HG02623 (cell line): ENCODE measurements around the gene SNAI3.

Experiments
- ATAC-seq: cut with Tn5 transposase; IDR thresholded peaks from one replicate; pipeline ENCODE4 v1.9.1; 2021; ENCODE audit warnings: moderate library complexity; ENCODE audit not compliant: unreplicated experiment

The SNAI3 gene

GRCh38 chr16:88686439-88687253 is at the start of gene SNAI3:
Gene SNAI3 (minus strand): TSS chr16:88686507. CDS start chr16:88686406, 101 bp downstream.
- ATAC-seq = peak; percentile 64

GRCh38 chr16:88736088-88736487 is 49.8 kb upstream of the SNAI3 start:
- no peak for ATAC-seq

- no peak for ATAC-seq
These were observed 49.3 kb upstream of the SNAI3 start for GRCh38 chr16:88735616-88736015.

DNA sequence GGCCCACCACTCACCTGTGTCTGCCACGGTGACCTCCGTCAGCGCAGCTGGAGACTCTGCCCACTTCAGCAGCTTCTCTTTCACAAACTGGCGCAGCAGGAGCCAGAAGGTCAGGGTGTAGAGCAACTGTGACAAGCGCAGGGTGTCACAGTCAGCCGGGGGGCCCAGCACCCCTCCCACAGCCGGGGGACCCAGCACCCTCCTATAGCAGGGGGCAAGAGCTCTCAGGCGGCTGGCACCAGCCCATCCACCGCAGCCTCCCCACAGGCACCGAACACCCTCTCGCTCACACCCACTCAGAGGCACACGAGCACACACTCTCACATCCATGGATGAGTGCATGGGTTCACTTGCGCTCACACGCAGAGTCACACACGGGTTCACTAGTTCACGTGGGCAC is 48.8 kb upstream of the SNAI3 start:
- ATAC-seq = no peak

DNA sequence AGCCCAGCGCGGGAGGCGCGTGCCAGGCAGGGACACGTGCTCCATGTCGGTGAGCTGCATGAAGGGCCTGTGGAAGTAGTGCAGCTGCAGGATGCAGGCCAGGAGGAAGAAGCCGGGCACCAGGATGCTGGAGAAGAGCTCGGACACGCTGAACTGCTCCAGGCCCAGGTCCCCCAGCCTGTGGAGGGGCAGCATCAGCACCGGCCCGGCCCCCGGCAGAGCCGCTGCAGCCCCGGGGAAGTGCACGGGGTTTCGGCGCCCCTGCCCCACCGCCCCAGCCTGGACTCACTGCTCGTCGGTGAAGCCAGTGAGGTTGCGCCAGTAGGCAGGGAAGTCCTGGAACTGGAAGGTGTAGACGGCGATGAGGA is 48.0 kb upstream of the SNAI3 start:
- no peak for ATAC-seq

- no peak for ATAC-seq
These were observed 47.5 kb upstream of the SNAI3 start for GRCh38 chr16:88733630-88734360.

GRCh38 chr16:88732961-88733294 is 46.6 kb upstream of the SNAI3 start:
- ATAC-seq = no peak

GRCh38 chr16:88732172-88732960 is 46.1 kb upstream of the SNAI3 start:
- no peak for ATAC-seq

- ATAC-seq = no peak
These were observed 45.4 kb upstream of the SNAI3 start for GRCh38 chr16:88731699-88732098.

GRCh38 chr16:88730632-88731607 is 44.6 kb upstream of the SNAI3 start:
- ATAC-seq = no peak

DNA sequence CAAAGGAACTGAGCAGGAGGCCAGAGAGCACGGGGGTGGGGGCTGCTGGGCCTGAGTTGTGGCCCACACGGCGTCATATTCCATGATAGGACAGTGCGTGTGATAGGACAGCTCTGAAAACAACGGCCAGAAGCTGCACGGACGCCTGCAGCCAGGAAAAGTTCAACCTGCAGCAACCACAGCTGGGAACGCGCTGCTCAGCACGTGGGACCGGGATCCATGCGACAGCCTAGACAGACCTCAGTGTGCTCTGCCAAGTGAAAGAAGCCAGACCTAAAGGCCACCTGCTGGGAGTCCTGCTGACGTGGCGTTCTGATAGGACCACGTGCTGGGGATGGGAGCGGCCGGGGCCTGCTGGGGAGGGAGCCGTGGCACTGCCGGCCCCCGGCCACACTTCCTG is 41.6 kb upstream of the SNAI3 start:
- ATAC-seq = no peak

DNA sequence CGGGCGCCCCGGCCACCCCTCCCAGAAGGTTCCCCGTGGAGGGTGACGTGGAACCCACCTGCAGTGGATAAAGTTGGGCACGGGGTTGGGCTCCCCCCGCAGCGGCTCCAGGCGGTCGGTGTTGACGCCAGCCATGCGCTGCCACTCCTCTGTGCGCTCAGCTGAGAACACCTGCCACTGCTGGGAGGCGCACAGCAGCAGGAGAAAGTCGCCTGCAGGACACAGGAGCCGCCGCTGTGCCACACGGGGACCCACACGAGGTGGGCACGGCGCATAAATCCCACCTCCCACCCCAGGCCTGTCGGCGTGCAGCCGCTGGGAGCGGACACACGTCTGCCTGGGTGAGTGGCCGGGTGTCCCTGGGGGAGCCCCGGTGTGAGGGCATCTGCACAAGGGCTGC is 40.7 kb upstream of the SNAI3 start:
- ATAC-seq = no peak

- no peak for ATAC-seq
These were observed 40.1 kb upstream of the SNAI3 start for GRCh38 chr16:88726408-88726749.

DNA sequence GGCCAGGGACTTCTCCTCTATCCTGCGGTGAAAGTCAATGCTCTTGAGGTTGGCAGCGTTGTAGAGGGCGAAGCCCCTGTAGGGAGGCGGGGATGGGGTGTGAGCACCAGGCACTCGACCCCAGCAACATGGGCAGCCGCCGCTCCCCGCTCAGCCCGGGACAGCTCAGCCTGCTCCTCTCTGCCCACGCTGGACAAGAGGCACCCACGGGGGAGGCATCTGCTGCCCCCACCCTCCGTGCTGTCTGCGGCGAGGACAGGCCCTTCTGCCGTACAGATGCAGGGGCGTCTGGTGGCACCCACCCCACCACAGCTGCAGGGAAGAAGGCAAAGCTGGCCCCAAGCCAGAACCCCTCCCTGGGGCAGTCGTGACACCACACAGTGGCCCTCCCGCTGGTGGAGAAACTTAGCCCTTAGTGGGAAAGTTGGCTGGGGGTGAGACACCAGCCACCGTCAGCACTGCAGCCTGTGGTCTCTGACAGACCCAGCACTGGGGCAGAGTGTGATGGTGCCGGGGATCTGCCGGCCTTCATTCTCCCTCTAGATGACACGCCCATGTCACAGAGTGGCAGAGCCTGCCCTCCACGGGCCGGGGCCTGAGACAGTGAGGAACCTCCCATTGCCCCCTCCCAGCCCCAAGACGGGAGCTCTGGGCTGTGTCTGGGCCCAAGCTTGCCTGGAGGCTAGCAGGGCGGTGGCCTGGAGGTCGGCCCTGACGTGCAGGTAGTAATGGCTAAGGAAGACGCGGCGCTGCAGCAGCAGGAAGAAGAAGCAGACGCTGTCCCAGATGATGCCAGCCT is 39.5 kb upstream of the SNAI3 start:
- no peak for ATAC-seq

- no peak for ATAC-seq
These were observed 38.7 kb upstream of the SNAI3 start for GRCh38 chr16:88724855-88725555.

- ATAC-seq = no peak
These were observed 37.6 kb upstream of the SNAI3 start for GRCh38 chr16:88723911-88724310.

GRCh38 chr16:88723507-88723887 is 37.2 kb upstream of the SNAI3 start:
- ATAC-seq = no peak

- ATAC-seq = no peak
These were observed 36.6 kb upstream of the SNAI3 start for GRCh38 chr16:88722784-88723506.
